ENCODE measurements around the gene EXOC6B.
A peak's percentile ranks its signal among the peaks of the same experiment; 100 is the strongest.

Gene EXOC6B

DNA sequence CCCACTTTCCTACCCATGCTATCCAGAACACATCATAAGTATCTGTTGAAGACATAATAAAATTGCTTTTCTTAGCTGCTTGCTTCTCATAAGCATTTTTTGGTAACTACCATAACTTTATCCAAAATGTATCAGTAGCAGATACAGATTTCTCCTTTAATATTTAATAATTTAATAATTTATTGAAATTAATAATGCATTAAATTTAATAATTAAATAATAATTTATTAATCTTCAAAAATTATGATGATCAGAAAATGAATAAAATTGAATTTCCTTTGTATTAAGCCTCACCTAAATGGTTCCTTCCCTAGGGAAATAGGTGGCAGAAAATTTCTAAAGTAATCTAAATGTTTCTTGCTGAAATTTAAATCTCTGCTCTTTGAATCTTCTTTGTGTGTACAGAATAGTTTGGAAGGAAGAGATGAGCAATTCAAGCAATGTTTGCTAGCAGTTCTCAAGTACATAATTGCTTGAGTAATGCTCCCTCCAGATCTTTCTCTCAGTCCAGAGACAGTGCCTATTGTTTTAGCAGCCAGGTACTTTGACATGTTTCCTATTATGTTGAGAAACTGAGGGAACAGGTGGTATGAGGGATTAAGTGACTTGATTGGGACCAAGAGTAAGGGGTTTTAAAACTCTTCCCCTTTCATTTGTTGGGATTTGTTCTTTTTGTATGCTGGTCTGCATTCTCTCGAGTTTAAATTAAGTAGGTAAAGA is 555.1 kb downstream of the EXOC6B start:
- FAIRE-seq (peak; percentile 27), DNase-seq (ENCODE audit: insufficient read length, low spot score) (no peak)
- no peak for TF ChIP-seq POLR2A (IDR thresholded peaks at IDR 0.05; ENCODE audit: low read depth, low read length)

DNA sequence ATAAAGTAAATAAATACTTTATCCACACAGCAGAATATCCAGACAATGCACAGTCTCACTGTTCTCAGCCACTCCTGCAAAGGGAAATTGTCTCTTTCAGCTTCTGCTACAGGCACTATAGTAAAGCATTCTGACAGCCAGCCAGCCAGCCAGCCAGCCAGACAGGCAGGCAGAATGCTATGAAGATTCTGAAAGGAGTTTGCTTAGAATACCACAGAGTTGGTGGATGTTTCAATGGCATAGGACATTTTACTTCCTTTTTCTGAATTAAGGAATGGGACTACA is 562.1 kb downstream of the EXOC6B start:
- TF ChIP-seq POLR2A (IDR thresholded peaks at IDR 0.05; ENCODE audit: low read depth, low read length): no peak
- FAIRE-seq (no peak), DNase-seq (ENCODE audit: insufficient read length, low spot score) (no peak)

DNA sequence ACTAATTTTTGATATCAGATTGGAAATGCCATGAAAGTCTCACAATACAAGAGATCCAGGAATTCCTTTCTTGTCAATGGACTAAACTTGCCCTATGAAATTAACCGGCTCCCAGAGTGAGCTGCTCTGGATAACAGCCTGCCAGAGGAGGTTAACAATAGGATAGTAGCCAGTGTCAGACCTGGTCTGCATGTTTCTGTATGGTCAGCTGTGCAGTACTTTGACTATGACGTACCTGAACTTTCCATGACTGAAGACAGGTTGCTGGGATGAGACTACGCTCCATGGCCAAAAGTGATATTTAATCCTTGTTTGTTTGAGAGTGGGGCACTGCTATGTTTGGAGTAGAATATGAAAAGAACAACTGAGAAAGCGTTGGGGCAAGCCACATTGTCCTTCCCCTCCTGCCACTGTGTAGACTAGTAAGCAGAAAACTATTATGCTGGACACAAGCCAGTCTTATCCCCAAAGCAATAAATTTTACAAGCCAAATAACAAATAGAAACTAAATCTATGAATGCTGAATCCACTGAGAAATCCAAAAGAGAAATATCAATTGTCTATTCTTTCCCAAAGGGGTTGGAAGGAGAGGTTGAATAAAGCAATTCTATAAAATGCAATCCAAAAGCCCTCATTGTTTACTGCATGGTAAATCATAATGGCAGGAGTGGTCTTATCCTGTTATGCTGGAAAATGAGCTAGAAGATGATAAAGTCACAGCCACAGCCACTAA is 562.6 kb downstream of the EXOC6B start:
- no peak for FAIRE-seq
- DNase-seq (ENCODE audit: insufficient read length, low spot score): no peak
- no peak for TF ChIP-seq POLR2A (IDR thresholded peaks at IDR 0.05; ENCODE audit: low read depth, low read length)

DNA sequence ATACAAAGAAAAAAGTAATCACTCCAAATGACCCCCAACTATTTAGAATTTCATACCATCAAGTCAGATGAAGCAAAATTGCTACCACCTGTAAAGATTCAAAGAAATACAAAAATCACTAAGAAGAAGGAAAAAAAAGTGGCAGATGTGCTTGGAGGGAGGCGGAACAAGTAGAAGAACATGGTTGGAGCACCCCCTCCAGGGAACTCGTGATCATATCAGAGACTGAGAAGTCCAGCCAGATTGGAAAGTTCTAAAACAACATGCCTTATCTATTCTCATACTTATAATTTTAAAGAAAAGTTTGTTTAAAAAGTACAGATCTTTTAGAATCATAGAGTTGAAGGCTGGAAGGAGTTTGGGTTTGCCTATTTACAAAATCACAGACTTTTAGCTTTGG is 564.8 kb downstream of the EXOC6B start:
- DNase-seq (ENCODE audit: insufficient read length, low spot score): no peak
- FAIRE-seq: no peak
- TF ChIP-seq POLR2A (IDR thresholded peaks at IDR 0.05; ENCODE audit: low read depth, low read length): no peak

DNA sequence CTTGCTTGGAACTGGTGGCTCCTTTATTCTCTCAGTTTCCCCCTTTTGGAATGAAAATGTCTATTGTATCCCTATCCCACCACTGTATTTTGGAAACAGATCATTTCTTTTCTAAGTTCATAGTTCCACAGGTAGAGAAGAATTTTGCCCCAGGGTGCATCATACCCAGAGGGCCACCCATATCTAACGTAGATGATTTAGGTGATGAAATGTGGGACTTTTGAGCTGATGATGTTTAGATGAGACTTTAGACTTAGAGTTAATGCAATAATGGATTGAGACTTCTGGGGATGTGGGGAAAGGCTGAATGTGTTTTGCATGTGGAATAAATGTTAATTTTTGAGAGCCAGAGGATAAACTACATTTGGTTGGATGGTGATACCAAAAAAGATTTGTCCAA is 570.3 kb downstream of the EXOC6B start:
- no peak for TF ChIP-seq POLR2A (IDR thresholded peaks at IDR 0.05; ENCODE audit: low read depth, low read length)
- FAIRE-seq (no peak), DNase-seq (ENCODE audit: insufficient read length, low spot score) (no peak)

DNA sequence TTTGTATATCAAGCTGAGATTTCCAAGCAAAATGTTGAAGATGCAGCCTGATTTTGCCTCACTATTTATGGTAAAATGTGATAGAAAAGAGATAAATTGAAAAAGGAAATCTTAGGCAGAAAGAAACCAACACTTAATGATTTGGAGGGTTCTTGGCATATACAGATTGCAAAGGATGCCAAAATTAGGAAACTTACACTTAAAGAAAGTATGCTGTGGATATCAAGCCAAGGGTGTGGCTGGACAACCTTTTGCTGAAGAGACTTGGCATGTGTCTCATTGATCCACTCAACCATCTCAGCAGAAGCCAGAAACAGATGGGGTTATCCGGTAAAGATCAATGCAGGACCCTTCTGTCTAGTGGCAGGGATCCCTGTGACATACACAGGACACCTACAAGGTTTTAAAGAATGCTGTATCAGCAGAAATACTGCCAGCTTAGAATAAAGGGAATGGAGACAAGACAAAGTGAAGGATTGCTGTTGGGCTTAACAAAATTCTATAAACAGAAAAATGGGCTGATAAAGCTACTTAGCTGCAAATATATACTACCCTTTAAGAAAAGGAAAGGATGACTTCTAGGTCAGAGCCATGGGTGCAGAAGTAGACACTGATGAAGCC is 570.9 kb downstream of the EXOC6B start:
- FAIRE-seq (no peak), DNase-seq (ENCODE audit: insufficient read length, low spot score) (no peak)
- TF ChIP-seq POLR2A (IDR thresholded peaks at IDR 0.05; ENCODE audit: low read depth, low read length): no peak

DNA sequence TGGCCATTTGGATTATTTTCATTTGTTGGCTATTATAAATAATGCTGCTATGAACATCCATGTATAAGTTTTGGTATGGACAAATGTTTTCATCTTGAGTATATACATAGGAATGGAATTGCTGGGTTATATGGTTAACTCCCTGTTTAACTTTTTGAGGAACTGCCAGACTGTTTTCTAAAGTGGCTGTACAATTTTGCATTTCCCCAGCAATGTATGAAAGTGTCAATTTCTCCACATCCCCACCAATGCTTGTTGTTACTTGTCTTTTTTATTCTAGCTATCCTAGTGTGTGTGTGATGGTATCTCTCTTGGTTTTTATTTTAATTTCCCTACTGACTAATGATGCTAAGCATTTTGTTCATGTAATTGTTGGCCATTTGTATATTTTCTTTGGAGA is 587.5 kb downstream of the EXOC6B start:
- no peak for TF ChIP-seq POLR2A (IDR thresholded peaks at IDR 0.05; ENCODE audit: low read depth, low read length)
- no peak for FAIRE-seq

DNA sequence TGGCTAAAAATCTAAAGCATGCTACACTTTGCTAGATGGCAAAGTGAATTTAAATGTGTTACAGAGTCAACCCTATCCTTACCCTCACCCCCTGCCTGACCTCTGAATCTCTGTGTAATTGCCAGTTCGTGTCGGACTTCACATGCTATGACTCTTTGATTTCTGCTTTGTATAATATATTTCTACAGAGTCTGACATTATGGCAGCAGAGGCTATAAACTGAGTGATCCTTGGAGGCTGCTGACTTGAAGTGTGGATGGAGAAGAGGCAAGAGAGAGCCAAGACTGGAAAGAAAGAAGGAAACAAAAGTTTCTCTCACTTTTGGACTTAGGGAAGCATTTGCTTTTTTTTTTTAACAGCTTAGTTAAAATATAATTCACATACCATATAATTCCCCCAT is 588.3 kb downstream of the EXOC6B start:
- TF ChIP-seq POLR2A (IDR thresholded peaks at IDR 0.05; ENCODE audit: low read depth, low read length): no peak
- FAIRE-seq (no peak), DNase-seq (ENCODE audit: insufficient read length, low spot score) (no peak)

More for the DNA sequence above, 587.5 kb downstream of the EXOC6B start:
- no peak for DNase-seq (ENCODE audit: insufficient read length, low spot score)

DNA sequence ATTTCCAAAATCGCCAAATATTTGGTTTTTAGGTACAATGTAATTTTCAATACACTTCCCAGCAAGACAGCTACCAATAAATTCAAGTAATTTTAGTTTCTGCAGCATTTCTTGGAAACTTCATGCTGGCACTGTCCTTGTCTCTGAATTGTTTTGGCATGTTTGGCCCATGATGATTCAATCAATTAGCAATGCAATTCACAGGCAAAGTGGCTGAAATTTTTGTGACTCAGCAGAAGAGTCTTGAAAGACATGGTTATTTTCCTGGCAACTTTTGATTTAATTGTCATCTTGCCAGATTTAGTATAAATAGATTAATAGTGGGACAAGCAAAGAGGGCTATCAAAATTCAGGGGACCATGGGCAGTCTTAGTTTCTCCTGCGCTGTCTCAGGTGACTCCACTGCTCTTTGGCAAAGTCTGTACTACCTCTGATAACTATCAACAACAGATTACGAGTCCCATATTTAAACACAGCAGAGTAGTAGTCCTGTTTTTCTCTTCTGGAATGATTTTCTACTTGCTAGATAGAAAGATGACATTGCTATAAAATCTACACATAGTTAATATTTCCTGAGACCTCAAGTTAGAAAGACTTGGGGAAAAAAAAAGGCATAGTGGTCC is 589.3 kb downstream of the EXOC6B start:
- no peak for TF ChIP-seq POLR2A (IDR thresholded peaks at IDR 0.05; ENCODE audit: low read depth, low read length)
- FAIRE-seq (peak; percentile 97), DNase-seq (ENCODE audit: insufficient read length, low spot score) (peak; percentile 33)

DNA sequence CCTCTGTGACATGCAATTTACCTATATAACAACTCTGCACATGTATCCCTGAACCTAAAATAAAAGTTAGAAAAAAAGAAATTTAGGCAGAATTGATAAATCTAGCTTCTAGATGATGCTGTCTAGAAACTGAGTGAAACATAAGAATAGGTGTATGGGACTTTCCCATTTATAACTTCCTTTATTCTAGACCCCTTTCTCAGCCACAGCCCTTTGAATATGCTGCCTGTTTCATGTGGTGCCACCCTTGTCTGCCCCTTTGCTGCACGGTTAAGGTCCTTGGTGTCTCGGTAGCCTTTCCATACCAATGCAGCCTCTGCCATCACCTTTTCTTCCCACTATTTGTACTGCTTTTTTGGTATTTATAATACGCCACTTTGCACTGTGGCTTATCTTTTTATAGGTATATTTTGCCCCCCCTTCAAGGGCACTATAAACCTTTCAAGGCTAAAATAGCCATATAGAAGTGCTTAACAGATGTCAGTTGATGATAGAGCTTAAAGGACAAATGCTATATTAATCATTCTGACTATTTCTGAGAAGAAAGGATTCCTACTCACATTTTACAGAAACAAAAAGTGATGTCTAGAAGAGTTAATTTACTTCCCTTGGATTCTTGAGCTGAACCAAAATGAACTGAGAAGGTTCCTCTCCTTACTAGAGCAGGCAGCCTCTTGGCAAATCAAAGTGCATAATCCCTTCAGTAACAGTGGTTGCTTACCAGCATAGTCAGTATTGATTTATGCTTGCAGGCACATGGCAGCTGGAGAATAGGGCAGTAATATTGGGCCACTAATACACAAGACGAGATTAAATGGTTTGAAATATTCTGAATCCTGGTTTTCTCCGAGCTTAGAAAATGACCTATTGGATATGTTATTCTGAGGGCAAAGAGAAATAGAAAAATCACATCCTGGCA is 590.1 kb downstream of the EXOC6B start:
- no peak for FAIRE-seq
- no peak for TF ChIP-seq POLR2A (IDR thresholded peaks at IDR 0.05; ENCODE audit: low read depth, low read length)
- no peak for DNase-seq (ENCODE audit: insufficient read length, low spot score)

DNA sequence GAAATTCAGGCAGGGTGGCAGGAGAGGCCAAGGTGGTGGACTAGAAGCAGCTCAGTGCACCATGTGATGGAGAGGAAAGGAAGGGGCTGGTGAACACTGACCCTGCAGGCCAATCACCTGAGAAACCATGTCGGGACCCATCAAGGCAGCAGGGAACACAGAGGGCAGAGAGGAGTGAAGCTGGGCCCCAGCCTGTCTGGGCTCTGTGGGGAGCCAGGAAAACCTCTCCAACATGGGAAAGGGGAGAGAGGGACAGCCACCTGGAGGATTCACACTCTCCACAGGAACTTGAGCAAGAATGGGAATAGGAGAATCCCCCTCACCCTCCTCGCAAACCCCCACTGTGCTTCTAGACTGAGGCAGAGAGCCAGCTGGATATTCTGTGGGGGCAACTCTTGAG is 592.6 kb downstream of the EXOC6B start:
- FAIRE-seq: no peak
- DNase-seq (ENCODE audit: insufficient read length, low spot score): no peak
- no peak for TF ChIP-seq POLR2A (IDR thresholded peaks at IDR 0.05; ENCODE audit: low read depth, low read length)

DNA sequence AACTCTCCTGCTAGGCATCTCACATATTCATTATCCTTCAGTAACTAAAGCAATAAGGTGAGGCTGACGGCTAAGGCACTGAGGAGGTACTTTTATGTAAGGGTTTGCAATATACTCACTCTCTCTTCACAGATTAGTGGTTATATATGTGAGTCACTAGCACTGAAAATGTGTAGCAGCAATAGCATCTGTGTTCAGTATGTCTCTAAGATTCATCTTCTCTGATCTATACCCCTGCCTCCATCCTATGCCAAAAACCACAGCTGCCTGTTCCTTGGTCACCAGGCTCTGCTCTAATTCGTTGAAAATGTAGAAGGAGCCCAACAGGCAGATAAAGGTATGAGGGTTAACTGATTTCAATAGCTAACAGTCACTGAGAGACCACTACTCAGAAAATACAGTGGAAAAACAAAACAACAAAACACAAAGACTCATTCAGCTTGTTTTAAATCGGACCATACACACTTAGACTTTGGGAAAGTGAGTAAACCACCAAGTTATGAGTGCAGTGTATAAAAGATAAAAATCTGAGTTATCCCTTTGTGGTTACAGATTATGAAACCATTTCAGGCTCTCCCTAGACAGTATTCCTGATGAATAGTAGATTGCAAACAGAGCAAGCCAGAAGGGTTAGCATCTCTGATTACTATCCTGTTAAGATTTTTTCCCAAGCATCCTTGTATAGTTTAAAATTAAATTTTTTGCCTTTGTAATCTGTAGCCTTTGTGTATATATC is 602.8 kb downstream of the EXOC6B start:
- no peak for DNase-seq (ENCODE audit: insufficient read length, low spot score)
- no peak for TF ChIP-seq POLR2A (IDR thresholded peaks at IDR 0.05; ENCODE audit: low read depth, low read length)
- FAIRE-seq: peak; percentile 93

DNA sequence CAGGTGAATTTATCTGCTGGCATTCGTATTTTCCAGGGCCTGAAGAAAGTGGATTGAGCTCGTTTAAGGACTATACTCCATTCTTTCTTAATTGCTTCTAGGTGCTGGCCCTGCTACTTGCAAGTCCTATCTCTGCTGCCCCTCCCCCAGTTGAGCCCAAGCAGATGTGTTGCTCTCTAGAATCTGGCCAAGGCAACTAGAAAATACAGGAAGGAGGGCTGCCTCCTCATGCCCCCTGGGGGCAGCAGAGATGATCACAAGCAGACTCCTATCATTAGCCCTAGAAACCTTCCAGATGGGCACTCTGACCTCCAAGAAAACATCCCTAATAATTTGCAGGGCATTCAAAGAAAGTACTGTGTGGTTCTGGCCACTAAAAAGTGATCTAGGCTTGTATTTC is 605.7 kb downstream of the EXOC6B start:
- no peak for DNase-seq (ENCODE audit: insufficient read length, low spot score)

More for the DNA sequence above, 605.7 kb downstream of the EXOC6B start:
- no peak for TF ChIP-seq POLR2A (IDR thresholded peaks at IDR 0.05; ENCODE audit: low read depth, low read length)
- FAIRE-seq: no peak
